ENCODE results near the gene ARFGEF2.

ARFGEF2 gene

DNA sequence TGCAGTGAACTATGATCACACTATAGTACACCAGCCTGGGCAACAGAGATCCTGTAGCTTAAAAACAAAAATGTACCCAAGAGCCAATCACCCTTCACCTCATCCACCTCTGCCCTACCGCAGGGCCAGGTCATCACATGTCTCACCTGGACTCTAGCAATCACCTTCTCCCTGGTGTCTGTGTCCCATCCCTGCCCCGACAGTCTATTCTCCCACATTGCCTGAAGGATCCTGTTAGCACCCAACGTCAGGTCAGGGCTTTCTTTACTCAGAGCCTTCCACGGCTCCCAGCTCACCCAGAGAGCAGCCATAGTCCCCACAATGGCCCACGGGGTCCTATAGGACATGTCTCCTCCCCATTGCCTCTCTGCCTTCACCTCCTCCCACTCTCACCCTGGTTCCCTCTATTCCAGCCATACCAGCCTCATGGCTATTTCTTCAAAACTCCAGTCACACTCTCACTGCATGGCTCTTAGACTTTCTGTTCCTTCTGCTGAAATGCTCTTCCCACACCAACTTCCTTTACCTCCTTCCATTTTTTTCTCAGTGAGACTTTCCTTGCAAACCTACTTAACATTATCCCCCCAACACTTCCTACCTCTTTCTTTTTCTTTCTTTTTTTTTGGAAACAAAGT is 22.5 kb upstream of the ARFGEF2 start:
- no peak for DNase-seq (ENCODE audit: low read depth in 3 of 3, low spot score in 1 of 3)

DNA sequence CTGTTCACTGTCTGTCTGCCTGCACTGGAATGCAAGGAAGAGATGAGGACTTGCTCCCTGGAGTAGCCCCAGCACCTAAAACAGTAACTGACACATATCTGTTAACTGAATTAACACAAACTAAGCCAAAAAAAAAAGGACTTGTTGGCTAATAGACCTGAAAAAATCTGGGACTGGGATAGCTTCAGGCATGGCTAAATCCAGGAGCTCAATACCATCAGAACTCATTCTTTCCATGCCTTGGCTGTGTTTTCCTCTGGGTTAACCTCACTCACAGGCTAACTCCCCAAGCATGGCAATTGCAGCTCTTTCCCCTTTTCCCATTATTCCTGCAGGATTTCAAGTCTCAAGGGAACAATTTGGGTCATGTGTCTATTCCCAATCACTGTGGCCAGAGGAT is 21.6 kb upstream of the ARFGEF2 start:
- DNase-seq (ENCODE audit: low read depth in 3 of 3, low spot score in 1 of 3), result no peak

DNA sequence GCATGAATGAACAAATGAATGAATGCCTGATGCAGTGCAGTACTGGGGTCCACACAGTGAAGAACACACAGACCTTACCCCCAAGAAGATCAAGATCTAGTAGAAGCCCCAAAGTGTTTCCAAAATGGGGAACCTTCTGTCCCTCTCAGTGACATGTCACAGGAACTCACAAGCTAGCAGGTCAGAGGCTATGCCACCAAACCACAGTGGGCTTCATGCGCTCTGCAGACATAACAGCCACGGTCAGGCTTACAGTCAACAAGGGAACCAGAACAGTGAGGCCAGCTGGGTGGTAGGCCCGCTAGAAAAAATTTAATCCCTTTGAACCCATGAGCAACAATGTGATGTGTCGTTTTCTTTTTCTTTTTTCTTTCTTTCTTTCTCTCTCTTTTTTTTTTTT is 20.2 kb upstream of the ARFGEF2 start:
- no peak for DNase-seq (ENCODE audit: low read depth in 3 of 3, low spot score in 1 of 3)

DNA sequence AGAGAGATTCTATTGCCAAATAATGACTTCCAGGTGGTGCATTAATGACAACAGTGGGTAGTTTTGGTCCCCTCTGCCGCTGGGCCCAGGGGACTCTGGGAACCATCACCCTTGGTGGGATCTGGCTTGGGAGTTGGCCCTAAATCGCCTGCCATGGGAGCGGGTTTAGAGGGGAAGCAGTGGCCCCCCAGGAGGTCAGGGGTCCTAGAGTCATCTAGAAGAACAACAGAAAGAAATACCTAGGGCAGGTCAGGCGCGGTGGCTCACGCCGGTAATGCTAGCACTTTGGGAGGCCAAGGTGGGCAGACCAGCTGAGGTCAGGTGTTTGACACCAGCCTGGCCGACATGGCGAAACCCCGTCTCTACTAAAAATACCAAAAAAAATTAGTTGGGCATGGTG is 17.8 kb upstream of the ARFGEF2 start:
- DNase-seq (ENCODE audit: low read depth in 3 of 3, low spot score in 1 of 3), result no peak

DNA sequence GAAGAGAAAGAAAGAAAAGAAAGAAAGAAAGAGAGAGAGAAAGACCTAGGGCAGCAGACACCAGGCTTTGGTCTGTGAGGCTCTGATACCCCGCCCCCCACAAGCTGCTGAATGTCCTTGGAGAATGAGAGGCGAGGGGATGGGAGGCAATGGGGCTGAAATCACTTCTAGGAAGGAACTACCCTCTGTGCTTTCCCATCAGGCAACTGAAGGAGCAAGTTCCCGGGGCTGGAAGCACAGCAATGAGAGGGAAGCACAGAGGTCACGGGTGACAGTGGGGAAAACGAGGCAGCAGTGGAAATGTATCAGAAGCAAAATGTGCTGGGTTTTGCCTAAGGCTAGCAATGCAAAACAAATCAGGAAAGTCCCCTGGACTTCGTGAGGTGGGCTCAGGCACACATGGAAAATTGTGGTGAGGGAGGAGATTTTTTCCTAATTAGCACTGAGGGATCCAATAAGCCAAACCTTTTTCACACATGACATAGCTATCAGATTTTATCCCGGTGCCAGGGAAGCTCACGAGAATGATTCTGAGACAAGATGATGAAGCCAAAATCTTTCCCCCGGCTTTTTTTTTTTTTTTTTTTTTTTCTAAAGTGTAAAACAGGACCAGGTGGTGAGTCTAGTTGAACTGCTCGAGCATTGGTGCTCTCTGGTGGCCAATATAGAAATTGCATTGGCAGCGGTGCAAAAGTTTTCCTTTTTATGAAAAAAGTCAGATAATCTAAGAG is 16.8 kb upstream of the ARFGEF2 start:
- DNase-seq (ENCODE audit: low read depth in 3 of 3, low spot score in 1 of 3), result peak; percentile 25 to 46 (median 37)

DNA sequence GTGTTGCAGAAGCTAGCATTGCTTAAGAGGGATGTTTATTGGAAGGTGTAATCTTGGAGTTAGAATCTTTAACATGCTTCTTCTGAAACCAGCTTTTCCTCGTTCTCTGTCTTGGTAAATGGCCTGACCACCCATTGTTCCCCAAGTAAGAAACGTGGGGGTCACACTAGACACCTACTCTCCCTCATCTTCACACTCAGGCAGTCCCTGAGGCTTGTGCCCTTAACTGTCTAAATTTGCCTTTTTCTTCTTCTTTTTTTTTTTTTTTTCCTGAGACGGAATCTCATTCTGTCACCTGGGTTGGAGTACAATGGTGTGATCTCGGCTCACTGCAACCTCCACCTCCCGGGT is 16.2 kb upstream of the ARFGEF2 start:
- DNase-seq (ENCODE audit: low read depth in 3 of 3, low spot score in 1 of 3), result no peak

DNA sequence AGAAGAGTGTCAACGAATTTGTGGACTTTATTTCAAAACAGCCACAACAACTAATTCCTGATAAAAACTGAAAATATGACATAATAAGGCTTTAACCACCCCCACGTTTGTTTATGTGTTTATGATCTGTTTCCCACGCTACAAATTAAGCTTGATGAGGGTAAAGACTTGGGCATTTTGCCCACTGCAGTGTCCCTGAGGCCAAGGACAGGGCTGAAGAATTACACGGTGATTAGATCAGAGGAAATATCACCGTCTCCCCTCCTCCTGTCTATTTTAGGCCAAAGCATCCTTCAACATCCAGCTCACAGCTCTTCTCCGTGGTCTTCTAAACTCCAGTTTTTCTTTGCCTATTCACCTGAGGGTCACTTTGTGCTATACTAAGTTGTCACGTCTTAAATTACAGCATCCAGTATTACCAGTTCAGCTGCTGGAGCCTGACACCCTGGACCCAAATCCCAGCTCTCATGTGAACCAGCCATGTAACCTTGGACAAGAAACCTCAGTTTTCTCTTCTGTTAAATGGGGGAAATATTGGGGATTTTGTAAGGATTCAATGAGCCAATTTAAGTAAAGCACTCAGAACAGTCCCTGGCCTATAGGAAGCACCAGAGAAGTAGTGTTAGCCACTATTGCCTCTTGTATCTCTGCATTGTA is 15.2 kb upstream of the ARFGEF2 start:
- DNase-seq (ENCODE audit: low read depth in 3 of 3, low spot score in 1 of 3), result no peak

DNA sequence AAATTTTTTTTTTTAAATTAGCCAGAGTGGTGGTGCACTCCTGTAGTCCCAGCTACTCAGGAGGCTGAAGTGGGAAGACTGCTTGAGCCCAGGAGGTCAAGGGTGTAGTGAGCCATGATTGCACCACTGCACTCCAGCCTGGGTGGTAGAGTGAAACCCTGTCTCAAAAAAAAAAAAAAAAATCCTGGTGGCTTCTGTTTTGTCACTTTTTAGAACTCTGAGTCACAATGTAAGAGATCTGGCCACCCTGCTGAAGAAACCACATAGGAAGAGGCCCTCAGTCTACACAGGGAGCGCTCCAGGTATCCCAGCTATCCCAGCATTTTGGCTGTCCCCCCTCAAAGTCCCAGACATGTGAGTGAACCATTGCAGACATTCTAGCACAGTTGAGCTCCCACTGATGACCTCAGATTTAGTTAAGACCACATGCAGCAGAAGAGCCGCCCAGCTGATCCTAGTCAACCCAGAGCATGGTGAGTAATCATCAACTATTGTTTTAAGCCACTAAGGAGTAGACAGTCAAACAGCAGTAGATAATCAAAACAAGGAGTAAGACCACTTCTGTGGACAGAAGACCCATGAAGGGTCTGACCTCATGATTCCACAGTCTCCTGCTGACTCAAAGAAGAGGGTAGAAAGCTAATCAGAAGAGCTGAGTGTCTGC is 12.7 kb upstream of the ARFGEF2 start:
- no peak for DNase-seq (ENCODE audit: low read depth in 3 of 3, low spot score in 1 of 3)

DNA sequence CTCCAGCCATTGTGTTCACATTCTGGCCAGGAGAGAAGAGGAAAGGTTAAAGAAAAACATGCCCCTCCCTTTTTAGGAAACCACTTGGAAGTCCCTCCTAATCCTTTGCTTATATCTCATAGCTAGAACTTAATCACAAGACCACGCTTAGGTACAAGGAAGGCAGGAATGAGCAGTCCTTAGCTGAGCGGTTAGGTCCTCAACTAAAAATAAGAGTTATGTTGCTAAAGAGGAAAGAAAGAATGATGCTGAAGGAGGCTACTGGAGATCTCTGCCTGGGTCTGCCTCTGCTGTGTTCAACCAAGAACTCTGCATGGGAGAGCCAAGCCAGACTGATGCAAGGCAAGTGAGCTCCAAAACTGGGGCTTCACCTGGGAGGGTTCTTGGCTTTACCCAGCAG is 11.6 kb upstream of the ARFGEF2 start:
- no peak for DNase-seq (ENCODE audit: low read depth in 3 of 3, low spot score in 1 of 3)

DNA sequence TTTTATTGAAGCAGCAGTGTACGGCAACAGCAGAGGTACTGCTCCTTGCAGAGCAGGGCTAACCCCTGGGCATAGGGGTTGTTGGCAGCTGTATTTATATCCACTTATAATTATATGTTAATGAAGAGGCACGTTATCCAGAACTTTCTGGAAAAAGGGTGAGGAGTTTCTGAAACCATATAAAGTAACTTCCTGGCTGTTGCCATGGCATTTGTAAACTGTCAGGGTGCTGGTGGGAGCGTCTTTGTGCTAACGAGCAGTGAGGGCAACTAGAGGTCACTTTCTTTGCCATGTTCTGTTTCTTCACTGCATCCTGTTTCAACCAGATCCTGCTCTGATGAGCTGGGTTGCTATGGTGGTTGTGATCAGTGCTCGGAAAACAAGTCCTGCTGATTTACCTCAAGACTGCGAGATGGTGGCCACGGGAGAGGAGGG is 11.1 kb upstream of the ARFGEF2 start:
- DNase-seq (ENCODE audit: low read depth in 3 of 3, low spot score in 1 of 3), result no peak

DNA sequence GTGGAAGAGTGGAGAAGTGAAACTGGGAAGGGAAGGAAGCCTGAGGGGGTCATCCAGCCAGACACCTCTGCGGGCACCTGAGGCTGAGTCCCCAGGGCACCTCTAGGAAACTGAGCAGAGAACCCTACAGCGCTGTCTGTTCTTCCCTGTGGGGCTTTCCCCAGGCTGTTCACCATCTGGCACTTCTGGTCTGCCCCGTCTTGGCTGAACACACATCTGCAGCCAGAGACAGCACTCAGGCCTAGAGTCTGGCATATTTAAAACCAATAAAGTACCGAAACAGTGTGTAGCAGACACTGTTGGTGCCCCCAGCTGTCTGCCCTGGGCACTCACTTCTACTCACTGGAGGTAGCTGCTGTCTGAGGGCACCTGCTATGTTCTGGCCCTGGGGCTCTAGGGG is 9.4 kb upstream of the ARFGEF2 start:
- no peak for DNase-seq (ENCODE audit: low read depth in 3 of 3, low spot score in 1 of 3)

DNA sequence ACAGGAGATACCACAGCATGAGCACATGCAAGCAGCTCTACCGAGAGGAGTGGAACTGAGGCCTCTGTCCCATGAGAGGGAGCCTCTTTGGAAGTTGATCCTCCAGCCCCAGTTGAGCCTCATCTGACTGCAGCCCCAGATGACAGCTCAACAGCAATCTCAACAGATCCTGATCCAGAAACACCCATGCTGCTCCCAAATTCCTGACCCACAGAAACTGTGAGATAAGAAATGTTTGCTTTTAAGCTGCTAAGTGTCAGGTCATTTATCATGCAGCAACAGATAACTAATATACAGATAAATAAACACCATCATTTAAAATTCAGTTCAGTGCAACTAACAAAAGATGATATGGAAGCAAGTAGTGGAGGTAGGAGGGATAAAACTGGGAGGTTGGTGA is 4.8 kb upstream of the ARFGEF2 start:
- no peak for DNase-seq (ENCODE audit: low read depth in 3 of 3, low spot score in 1 of 3)

DNA sequence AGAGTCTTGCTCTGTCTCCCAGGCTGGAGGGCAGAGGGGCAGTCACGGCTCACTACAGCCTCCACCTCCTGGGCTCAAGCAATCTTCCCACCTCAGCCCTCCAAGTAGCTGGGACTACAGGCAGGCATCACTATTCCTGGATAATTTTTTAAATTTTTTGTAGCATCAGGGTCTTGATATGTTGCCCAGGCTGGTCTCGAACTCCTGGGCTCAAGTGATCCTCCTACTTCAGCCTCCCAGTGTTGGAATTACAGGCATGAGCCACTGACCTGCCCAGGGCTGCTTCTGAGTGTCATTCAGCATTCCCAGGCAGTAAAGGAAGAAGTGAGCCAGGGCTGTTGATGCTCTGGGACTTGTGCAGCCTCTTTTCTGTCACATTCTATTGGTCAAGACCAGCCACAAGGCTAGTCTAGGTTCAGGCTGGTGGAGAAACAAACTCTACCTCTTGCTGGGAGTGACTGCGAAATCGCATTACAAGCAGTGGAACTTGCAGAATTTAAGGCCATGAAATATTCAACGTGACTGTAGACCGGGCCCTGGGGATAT is 2.1 kb upstream of the ARFGEF2 start:
- DNase-seq (ENCODE audit: low read depth in 3 of 3, low spot score in 1 of 3), result no peak

DNA sequence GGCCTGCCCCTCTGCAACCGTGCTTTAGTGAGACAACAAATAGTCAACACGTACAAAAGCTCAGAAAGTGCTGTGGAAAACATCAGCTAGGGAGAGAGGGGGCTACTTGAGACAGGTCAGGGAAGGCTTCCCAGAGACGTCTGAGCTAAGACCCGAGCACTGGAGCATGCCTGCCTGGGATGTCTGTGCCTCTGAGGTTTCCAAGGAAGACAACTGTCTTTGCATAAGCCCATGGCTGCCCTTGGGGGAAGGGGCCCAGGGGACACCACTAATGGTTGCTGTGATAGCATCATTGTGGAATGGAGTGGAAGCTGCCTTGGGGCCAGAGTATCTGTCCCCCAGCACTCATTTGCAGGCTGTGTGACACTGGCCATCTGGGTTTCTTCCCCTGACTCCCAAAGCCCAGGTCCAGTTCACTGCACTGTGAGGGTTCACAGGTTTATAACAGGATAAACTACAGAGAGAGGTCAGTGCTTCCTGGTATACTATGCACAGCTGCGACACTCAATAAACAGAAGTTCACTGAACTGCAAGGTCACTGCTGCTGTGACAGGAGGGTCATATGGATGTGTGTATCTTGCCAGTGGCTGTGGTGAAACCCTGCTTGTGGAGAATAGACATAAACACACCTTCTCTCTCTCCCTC is 1.5 kb upstream of the ARFGEF2 start:
- DNase-seq (ENCODE audit: low read depth in 3 of 3, low spot score in 1 of 3), result no peak

DNA sequence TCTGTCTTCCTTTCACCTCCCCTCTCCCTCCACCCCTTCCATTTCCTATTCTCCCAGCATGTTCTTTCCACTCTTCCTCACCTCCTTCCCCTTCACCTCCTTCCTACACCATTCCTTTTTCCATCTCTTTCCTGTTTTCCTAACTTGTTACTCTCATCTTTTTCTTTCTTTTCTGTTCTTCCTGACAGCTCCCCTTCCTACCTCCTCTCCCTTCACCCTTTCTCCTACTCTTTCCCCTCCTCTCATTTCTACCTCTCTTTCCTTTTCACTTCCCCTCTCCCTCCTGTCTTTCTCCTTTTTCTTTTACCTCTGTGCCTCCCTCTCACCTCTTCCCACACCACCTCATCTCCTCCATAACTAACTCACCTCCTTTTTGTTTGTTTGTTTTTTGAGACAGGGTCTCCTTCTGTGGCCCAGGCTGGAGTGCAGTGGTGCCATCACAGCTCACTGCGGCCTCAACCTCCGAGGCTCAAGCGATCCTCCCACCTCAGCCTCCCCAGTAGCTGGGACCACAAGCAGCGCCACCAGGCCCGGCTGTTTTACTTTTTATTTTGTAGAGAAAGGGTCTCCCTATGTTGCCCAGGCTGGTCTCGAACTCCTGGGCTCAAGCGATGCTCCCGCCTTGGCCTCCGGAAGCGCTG is 864 bp upstream of the ARFGEF2 start:
- no peak for DNase-seq (ENCODE audit: low read depth in 3 of 3, low spot score in 1 of 3)

DNA sequence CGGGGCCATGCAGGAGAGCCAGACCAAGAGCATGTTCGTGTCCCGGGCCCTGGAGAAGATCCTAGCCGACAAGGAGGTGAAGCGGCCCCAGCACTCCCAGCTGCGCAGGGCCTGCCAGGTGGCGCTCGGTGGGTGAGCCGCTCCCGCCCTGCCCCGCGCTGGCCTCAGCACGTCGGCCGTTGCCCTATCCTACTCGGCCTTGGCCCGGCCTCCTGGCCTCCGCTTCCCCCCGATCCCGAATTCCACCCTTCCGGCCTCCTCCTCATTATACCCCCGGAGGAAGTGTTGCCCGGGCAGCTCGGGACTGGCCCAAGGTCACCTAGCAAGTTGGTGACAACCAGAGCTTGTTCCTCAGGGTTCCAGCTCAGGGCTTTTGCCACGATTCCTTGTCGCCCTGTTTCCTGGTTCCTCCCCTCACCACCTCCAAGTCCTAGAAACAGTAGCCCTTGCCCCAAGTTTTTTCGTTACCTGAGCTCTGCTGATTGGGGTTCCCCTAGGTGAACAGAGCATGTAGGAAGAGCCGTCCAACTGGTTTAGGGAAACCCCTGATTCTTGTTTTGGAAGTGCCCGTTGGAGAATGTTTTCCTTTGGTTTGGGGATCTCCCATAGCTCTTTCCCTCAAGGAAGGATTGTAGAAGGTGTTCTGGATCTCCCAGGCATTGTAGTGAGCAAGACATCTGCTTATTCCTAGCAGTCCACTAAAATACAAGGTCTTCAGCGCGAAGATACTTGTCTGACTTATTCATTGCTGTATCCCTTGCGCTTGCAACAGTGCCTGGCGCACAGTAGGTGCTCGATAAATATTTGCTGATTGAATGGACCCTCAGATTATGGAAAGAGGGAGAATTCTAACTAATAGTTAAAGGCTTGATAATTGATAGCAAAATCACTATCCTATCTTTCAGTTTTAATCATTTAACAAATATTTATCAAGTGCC is 641 bp downstream of the ARFGEF2 start:
- DNase-seq (ENCODE audit: low read depth in 3 of 3, low spot score in 1 of 3), result peak in 1 of 3 donors; percentile 13

DNA sequence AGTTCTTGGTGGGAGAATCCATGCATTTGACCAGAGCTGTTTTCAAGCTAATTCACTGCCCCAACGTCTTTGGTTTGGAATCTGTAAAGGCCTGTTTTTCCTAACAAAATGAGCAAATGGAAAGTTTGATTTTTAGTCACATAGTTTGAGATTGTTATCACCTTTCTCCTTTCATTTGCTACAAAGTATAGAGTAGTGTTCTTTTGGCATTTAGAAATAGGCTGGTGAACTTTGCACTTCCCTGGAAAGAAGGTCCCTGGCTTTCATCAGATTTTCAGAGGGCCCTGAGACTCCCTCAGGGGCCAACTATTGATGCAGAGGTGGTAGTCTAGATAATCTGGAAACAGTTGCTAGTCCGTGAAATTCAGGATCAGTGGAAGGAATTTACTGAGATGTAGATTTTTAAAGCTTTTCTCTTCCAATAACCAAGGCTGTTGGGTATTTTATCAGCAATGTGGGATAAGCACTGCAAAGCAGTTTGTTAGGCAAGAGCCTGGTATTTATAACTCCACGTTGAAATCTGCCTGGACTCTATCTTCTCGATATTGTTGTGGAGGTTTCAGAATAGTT is 1.7 kb downstream of the ARFGEF2 start:
- no peak for DNase-seq (ENCODE audit: low read depth in 3 of 3, low spot score in 1 of 3)

DNA sequence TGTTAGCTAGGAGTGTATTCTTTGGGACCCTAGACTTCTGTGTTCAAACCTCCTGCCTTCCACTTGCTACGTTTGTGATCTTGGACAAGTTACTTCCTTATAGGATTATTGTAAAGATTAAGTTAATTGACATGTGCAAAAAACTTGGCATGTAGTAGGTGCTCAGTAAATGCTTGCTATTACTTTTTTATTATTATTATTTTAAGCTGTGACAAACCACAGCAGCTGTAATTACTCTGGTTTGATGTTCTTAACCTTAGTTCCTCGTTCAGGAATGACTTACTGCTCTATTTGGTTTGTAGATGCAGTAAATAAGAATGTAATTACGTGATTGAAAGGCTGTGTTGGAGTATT is 3.2 kb downstream of the ARFGEF2 start:
- DNase-seq (ENCODE audit: low read depth in 3 of 3, low spot score in 1 of 3), result no peak

DNA sequence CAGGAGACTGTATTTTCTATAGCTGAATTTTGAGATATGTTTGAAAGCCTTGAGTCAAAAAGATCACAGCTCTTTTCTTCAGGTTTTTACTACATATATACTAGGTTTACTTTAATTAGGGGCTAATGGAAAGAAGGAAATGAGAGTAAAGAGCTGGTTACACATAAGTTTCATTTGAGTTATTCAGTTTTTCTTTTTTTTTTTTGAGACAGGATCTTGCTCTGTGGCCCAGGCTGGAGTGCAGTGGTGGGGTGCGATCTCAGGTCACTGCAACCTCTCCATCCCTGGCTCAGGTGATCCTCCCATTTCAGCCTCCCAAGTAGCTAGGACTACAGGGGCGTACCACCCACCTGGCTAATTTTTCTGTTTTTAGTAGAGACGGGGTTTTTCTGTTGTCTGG is 4.8 kb downstream of the ARFGEF2 start:
- DNase-seq (ENCODE audit: low read depth in 3 of 3, low spot score in 1 of 3), result no peak
